HG03378 (cell line): ENCODE data around the gene USP32.
"Not testable (repeated sequence)": the region's sequence is repeated elsewhere in the genome, so short reads cannot be mapped to it uniquely, and the experiment has no call there.

Experiments
- ATAC-seq: cut with Tn5 transposase; IDR thresholded peaks from one replicate; pipeline ENCODE4 v1.9.1; 2021; ENCODE audit warnings: mild to moderate bottlenecking, moderate library complexity; ENCODE audit not compliant: unreplicated experiment

USP32 gene

GRCh38 chr17:60186846-60187745 lies 204.8 kb downstream of the USP32 start:
- ATAC-seq, result not testable (repeated sequence)

DNA sequence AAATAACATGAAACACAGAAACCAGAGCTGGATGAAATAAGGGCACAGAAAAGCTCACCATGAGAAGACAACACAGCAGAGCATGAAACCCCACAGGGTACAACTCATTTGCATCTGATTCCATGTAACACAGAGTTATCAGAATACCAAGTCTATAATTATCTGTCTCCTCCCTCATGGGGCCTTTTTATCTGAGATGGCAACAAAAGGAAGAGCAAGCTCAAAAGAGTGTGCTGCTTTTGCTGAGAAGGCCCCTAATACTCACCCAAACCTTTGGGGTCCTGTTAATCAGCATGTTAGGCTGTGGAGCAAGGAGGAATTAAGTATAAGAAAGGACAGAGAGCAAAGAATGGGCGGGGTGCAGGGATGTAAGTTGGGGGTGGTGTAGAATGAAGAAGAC lies 205.6 kb downstream of the USP32 start:
- ATAC-seq, result not testable (repeated sequence)

- ATAC-seq, result not testable (repeated sequence)
These were observed 211.6 kb downstream of the USP32 start for GRCh38 chr17:60180380-60180779.

DNA sequence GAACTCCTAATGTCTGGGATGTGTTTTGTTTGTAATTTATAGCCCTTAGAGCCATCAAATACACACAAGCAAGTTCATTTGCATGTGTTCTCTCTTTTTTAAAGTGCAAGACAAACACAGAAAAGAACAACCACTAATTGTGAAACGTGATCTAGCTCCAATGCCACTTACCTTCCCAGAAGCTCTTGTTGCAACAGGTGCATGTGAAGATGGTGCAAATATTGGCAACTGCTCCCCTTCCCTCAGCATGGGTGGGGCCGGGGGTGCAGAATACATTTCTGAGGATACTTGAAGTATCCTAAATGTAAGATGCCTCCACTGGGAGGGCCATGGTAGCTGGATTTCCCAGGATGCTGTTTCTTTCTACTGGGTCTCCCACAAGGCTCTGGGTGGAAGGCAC lies 213.8 kb downstream of the USP32 start:
- not testable (repeated sequence) for ATAC-seq

DNA sequence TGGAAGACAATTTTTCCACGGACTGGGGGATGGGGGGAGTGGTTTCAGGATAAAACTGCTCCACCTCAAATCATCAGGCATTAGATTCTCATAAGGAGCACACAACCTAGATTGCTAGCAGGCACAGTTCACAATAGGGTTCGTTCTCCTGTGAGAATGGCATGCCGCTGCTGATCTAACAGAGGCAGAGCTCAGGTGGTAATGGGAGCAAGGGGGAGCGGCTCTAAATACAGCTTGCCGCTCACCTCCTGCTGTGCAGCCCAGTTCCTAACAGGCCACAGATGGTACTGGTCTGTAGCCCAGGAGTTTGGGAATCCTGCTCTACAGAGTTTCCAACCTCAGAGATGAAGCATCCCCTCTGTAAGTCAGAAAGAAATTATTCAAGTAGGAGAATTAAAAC lies 215.2 kb downstream of the USP32 start:
- ATAC-seq, result not testable (repeated sequence)

GRCh38 chr17:60174767-60175166 lies 217.2 kb downstream of the USP32 start:
- not testable (repeated sequence) for ATAC-seq

DNA sequence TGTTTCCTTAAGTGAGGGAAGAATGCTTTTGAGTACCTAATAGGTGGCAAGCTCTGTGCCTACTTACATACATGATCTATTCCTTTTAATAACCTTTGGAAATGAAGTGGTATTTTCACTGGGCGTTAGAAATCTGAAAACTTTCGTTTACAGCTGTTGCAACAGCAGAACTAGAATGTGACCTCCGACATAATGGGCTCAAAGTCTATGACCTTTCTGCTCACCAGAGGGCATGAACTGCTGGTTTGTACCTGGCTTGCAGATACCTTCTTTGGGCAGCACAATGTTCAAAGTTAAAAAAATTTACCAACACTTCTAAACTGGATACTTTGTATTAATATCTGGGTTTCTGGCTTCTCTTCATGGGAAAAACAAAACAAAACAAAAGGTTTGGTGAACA lies 217.9 kb downstream of the USP32 start:
- no peak for ATAC-seq

DNA sequence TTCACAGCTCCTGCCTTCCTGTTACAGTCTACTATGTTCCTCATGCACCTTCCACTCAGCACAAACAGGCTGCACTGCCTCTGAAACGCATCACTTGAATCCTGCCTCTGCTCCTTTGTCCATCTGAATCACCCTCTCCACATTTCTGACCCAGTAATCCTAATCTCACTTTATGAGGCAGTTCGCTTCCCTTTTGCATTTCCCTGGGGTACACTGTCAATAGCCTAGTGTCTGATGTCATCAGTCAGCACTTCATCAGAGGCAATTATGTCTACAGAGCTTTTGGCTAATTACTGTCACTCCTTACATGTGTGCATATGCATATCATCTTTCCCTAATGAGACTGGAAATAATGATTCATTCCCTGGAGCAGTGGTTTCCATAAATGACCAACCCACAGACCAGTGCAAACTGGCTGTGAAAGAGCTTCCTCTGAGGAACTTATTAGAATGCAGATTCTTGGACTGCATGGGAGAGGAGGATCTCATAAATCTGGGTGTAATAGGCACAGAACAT lies 218.6 kb downstream of the USP32 start:
- ATAC-seq, result no peak

DNA sequence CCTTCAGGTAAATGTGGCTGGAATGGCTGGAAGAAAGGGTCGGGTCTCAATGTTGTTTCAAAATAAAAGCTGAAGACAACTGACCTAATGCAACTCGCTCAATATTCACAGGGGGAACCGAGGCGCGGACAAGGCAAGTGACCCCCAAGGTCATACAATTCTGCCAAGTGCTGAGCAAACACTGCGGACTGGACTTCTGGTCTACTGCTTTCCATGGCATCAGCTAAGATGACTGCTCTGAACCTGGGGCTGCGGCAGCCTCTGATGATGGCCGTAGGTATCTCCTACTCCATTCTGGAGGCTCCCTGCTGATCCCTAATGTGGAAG lies 220.2 kb downstream of the USP32 start:
- no peak for ATAC-seq

GRCh38 chr17:60170835-60171752 lies 220.8 kb downstream of the USP32 start:
- ATAC-seq, result no peak

DNA sequence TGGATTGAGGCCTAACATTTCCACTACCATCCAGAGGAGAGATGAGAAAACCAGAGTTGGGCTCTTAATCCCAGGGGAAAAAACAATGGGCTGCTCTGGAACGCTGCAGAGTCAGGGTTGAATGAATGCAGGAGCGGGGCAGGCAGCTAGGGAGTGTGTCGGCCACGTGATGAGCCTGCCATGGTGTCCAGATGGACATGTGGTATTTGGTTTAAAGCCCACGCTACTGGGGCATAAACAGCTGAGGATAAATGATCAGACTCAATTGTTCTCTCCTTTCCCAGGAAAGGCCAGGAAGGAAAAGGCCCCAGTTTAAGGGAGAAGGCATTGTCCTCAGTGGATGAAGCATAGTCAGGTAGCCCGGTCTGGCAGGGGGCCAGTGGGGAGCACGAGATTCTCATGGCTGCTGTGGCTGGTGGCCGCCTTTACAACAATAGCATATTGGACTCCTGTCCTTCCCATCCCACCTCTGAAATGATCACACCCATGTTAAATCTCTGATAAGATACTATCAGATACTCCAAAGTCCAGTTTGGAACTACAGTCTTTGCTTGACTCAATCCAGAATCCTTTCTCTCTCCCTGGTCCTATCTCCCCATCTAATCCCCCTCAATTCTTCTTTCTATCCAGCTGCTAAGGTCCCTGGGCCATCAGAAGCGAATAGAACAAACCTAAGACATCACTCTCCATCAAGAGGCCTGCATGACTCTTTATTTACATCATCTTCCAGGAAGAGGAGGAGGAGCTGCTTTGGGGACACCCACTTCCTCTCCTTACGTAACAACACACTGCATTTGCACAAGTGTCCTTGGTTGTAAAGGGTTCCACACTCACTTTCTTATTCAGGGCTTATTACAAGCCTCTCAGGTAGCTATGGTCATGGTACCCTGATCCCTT lies 221.8 kb downstream of the USP32 start:
- no peak for ATAC-seq

DNA sequence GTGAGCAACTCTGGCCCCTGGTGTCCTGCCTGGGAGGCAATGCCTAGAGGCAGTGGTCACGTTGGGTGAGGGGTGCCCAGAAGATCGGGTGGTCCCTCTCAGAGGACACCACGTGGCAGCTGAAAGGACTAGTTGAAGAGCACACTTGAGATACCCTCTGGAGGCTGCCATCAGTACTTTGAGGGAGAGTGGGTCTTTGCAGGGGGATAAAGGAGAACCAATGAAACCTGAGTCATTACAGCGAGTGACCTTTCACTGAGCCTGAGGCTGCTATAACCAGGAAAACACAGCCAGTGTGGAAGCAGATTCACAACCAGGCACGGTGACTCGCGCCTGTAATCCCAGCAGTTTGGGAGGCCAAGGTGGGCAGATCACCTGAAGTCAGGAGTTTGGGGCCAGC lies 223.3 kb downstream of the USP32 start:
- ATAC-seq, result no peak

DNA sequence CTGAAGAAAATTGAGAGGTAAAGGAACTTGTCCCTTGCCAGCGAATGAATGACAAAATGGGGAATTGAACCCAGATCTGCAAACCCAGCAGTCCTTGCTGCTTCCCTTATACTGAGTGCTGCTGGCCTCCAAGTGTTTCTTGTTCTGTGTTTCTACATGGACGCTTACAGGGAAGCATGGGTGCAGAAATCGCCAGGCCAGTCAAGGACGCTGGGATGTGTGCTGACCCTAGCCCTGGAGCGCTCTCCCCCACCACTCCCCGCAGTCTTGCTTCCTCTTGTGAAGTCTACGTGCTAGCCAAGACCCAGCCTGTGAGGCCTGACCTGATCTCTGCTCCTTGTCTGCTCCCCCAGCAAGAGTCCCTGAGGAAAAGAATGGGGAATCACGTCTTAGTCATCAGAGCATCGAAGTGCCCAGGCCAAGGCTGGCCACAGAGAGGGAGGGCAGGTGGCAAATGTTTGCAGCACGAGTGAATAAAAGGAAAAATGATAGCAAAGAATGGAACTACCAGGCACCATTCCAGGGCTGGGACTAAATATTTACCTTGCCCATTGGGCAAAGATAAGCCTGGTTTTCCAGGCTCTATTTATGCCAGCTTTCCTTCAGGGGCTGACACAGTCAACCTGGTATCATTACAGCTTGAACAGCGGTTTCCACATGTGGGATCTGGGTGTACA lies 224.7 kb downstream of the USP32 start:
- ATAC-seq, result no peak

- ATAC-seq, result no peak
These were observed 226.0 kb downstream of the USP32 start for GRCh38 chr17:60165971-60166370.

DNA sequence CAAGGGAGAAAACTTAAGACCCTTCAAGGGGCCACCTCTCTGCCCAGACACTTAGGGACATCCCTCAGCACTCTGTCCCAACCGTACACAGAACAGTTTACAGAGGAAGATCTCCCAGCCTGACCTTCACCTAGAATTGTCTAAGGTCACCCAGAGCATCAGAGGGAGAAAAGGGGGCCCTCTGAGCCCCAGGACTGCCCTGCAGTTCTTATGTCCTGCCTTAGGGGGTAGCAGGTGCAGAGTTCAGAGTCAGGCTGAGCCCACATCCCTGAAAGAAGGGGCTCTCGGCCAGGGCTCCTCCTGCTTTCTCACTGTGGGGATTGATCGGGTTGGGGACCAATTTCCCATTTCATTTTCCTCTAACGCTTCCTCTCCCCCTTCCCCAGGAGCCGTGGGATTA lies 226.7 kb downstream of the USP32 start:
- no peak for ATAC-seq

DNA sequence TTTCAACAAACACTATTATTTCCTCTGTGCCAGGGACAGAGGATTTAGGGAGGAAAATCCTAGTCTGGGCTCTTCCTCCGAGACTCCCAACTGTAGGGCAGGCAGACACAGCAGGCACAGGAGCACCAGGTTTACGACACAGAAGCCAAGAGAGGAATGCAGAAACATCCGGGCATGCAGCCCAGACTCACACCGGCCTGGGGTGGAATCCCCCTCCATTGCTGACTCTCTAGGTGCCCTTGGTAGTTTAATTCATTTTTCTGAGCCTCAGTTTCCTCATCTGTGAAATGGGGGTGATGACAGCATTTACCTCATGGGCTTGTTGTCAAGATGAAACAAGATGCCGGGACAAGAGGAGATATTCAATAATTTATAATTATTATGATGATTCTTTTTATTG lies 227.2 kb downstream of the USP32 start:
- ATAC-seq, result no peak

GRCh38 chr17:60164164-60164563 lies 227.8 kb downstream of the USP32 start:
- no peak for ATAC-seq

GRCh38 chr17:60163108-60163784 lies 228.7 kb downstream of the USP32 start:
- no peak for ATAC-seq

- no peak for ATAC-seq
These were observed 230.2 kb downstream of the USP32 start for GRCh38 chr17:60161598-60162330.
